OCI-LY1 (cell line): Measurements from ENCODE around the gene COBL.

Experiments used
- H2AFZ ChIP-seq: fragments of 200-600 bp; sonication (generic), shearing (Covaris generic); 2 replicates; pipeline ENCODE4 v1.6.0; 2014; ENCODE audit warnings: antibody characterized with exemption, mild to moderate bottlenecking, low read length
- H3F3A ChIP-seq: fragments of 200-600 bp; sonication (generic), shearing (Covaris generic); 2 replicates; pipeline ENCODE4 v1.6.0; 2014; ENCODE audit warnings: mild to moderate bottlenecking, antibody characterized with exemption, low read length, moderate library complexity; ENCODE audit not compliant: insufficient read depth
- H3K27ac ChIP-seq: fragments of 200-600 bp; sonication (generic); 2 replicates; pipeline ENCODE4 v1.5.1; 2014; ENCODE audit warnings: low read length, mixed run types, mild to moderate bottlenecking, low read depth; ENCODE audit not compliant: poor library complexity, severe bottlenecking
- H3K27me3 ChIP-seq: fragments of 200-600 bp; sonication (generic); 2 replicates; pipeline ENCODE4 v1.6.0; 2014; ENCODE audit warnings: antibody characterized with exemption, mild to moderate bottlenecking, low read length, moderate library complexity; ENCODE audit not compliant: insufficient read depth
- H3K36me3 ChIP-seq: fragments of 200-600 bp; sonication (generic); 2 replicates; pipeline ENCODE4 v1.6.1; 2014; ENCODE audit warnings: mild to moderate bottlenecking, antibody characterized with exemption, low read length, moderate library complexity, mixed read lengths; ENCODE audit not compliant: insufficient read depth
- H3K4me1 ChIP-seq: fragments of 200-600 bp; sonication (generic); 2 replicates; pipeline ENCODE4 v1.5.1; 2014; ENCODE audit warnings: mild to moderate bottlenecking, low read length, moderate library complexity; ENCODE audit not compliant: insufficient read depth, severe bottlenecking
- H3K4me2 ChIP-seq: fragments of 200-600 bp; sonication (generic), shearing (Covaris generic); 2 replicates; pipeline ENCODE4 v1.6.1; 2014; ENCODE audit warnings: low read length
- H3K4me3 ChIP-seq: fragments of 200-600 bp; sonication (generic); 2 replicates; pipeline ENCODE4 v1.5.1; 2014; ENCODE audit warnings: low read length, low read depth, mild to moderate bottlenecking, mixed read lengths; ENCODE audit not compliant: poor library complexity, severe bottlenecking
- H3K79me2 ChIP-seq: fragments of 200-600 bp; shearing (Covaris generic); 2 replicates; pipeline ENCODE4 v1.6.1; 2016; ENCODE audit warnings: mixed run types, low read length, mixed read lengths; ENCODE audit not compliant: insufficient read depth
- H3K9ac ChIP-seq: fragments of 200-600 bp; sonication (generic), shearing (Covaris generic); 2 replicates; pipeline ENCODE4 v1.6.1; 2014; ENCODE audit warnings: mild to moderate bottlenecking, low read length, mixed read lengths
- H3K9me2 ChIP-seq: fragments of 200-600 bp; sonication (generic), shearing (Covaris generic); 2 replicates; pipeline ENCODE4 v1.6.1; 2014; ENCODE audit warnings: low read depth, mild to moderate bottlenecking, low read length, mixed read lengths
- H3K9me3 ChIP-seq: fragments of 200-600 bp; shearing (Covaris generic); 2 replicates; pipeline ENCODE4 v1.6.1; 2014; ENCODE audit warnings: low read length, mixed read lengths
- H4K20me1 ChIP-seq: fragments of 200-600 bp; sonication (generic), shearing (Covaris generic); 2 replicates; pipeline ENCODE4 v1.6.0; 2016; ENCODE audit warnings: mild to moderate bottlenecking, low read length; ENCODE audit not compliant: insufficient read depth
- CTCF ChIP-seq: fragments of 200-600 bp; sonication (generic), shearing (Covaris generic); IDR thresholded peaks from 2 replicates; pipeline ENCODE4 v1.5.1; 2017; ENCODE audit warnings: mild to moderate bottlenecking, antibody characterized with exemption, low read length, moderate library complexity, mixed read lengths
- EZH2 ChIP-seq: fragments of 200-600 bp; sonication (generic), shearing (Covaris generic); IDR thresholded peaks from 2 replicates; pipeline ENCODE4 v1.8.0; 2017; ENCODE audit warnings: borderline replicate concordance, mixed run types, mild to moderate bottlenecking, antibody characterized with exemption, low read length, moderate library complexity, mixed read lengths

The COBL gene

DNA sequence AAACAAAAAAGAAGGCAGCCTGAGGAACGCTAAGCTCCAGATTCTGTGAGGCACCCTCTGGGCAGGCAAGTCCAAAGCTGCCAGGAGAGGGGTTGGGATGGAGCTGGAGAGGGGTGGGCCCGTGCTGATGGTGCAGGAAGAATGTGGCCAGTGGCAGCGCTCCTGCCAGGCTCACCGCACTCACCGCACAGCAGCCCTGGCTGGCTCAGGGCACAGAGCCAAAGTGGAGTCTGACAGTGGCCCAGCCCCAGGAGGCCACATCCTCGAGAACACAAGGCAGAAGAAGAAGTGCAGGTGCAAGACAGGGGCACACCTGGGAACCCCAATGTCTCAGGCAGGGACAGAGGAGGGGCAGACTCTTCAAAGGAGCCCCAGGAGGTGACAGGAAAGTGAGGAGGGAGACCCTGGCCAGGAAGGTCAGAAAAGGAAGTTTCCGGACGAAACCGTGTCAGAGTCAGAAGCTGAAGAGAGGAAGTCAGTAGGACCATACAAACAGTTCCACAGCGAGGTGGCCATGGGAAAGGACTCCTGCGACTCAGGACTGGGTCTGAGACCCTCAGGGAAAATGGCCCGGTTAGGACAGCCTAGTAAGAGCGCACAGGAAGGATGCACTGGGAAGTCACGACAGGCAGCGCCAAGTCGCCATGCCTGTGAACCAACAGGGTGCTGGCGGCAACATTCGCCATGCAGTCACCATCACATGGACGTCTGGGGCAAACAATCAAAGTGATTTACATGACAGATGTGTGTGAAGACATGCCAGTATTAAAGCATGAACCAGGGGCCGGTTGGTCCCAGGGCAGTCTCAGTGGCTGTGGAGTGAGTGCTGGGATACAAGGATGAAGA, 54.4 kb downstream of the COBL start:
- Histone ChIP-seq H3K27me3 (peaks cover 4% of the 10 kb centered on the region; the same call in 1 of the 2 replicates), H3K4me1 (no peaks in the 10 kb centered on the region), H3K4me3 (no peak overlapping the region), H4K20me1 (no peaks in the 10 kb centered on the region), H3K9ac (no peak overlapping the region), H3K9me2 (no peaks in the 10 kb centered on the region), H3F3A (no peaks in the 10 kb centered on the region), H3K36me3 (no peaks in the 10 kb centered on the region), H3K79me2 (no peaks in the 10 kb centered on the region), H3K4me2 (no peak overlapping the region), H3K27ac (no peak overlapping the region), H3K9me3 (no peaks in the 10 kb centered on the region), H2AFZ (no peak overlapping the region)
- no peak for TF ChIP-seq CTCF
- no peak for TF ChIP-seq EZH2

DNA sequence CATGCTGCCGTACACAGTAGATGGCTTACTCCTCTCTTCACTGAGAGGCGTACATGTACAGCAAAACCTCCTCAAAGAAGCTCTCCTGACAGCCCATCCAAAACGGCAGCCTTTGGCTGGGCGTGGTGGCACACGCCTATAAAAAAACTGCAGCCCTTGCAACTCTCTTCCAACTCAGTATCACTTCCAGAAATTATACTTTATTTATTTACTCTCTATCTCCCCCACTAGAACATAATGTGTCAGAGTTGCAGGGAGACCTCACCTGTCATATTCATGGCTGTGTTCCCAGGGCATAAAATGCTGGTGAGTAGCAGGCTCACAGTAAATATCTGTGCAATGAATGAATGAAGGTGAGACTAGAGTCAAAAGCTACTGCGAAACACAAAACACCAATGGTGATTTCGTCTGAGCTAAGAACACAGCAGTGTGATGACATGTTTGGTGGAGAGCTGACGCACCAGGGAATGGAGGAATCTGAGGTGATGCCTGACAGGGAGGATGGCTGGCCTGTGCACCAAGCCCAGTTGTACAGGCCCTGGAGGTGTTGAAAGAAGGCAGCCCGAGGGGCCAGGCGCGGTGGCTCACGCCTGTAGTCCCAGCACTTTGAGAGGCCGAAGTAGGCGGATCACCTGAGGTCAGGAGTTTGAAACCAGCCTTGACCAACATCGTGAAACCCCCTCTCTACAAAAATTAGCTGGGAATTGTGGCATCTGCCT, 55.3 kb downstream of the COBL start:
- no peaks in the 10 kb centered on the region for H3F3A ChIP-seq
- TF ChIP-seq EZH2 (no peak), CTCF (no peak)
- no peaks in the 10 kb centered on the region for H3K4me1 ChIP-seq
- no peak overlapping the region for H3K9ac ChIP-seq
- H3K27ac ChIP-seq = no peak overlapping the region
- H4K20me1 ChIP-seq = no peaks in the 10 kb centered on the region
- no peak overlapping the region for H3K4me3 ChIP-seq
- no peak overlapping the region for H2AFZ ChIP-seq
- H3K27me3 ChIP-seq = peaks cover 4% of the 10 kb centered on the region; the same call in 1 of the 2 replicates
- no peak overlapping the region for H3K4me2 ChIP-seq
- no peaks in the 10 kb centered on the region for H3K36me3 ChIP-seq
- H3K9me3 ChIP-seq = no peaks in the 10 kb centered on the region
- H3K9me2 ChIP-seq = no peaks in the 10 kb centered on the region
- H3K79me2 ChIP-seq = no peaks in the 10 kb centered on the region

DNA sequence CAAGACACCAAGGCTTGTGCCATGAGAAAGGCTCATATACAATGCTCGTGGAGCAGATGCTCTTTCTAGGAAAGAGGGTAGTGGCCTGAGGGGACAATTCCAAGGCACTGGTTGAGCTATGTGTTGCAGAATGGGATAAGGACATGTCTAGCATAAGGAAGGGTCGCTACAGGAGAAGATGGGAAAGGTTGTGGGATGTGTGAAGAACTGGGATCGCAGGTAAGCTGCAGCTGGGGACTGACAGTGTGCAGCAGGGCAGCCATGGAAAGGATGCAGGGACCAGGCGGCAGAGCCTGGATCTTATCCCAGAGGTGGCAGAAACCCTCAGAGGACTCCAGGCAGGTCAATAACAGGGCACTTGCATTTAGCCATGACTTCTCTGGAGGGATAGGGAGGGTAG, 56.1 kb downstream of the COBL start:
- Histone ChIP-seq H3K27ac (no peak overlapping the region), H3K79me2 (no peaks in the 10 kb centered on the region), H3K9ac (no peak overlapping the region), H2AFZ (no peak overlapping the region), H3K9me3 (no peaks in the 10 kb centered on the region), H3K4me1 (no peaks in the 10 kb centered on the region), H3K27me3 (peaks cover 4% of the 10 kb centered on the region; the same call in 1 of the 2 replicates), H3K4me2 (no peak overlapping the region), H4K20me1 (no peaks in the 10 kb centered on the region), H3K9me2 (no peaks in the 10 kb centered on the region), H3F3A (no peaks in the 10 kb centered on the region), H3K4me3 (no peak overlapping the region), H3K36me3 (no peaks in the 10 kb centered on the region)
- TF ChIP-seq EZH2 (no peak), CTCF (no peak)
